Trophoblast cell (in vitro differentiated cells and primary cell): ENCODE measurements around the gene ZBTB37.
"Not testable (repeated sequence)": the region's sequence is repeated elsewhere in the genome, so short reads cannot be mapped to it uniquely, and the experiment has no call there.

Experiments used
- DNase-seq, 2 donors: peaks; one replicate each; pipeline ENCODE4 v3.0.0-alpha.2; 2016
- H2AFZ ChIP-seq: 2 replicates; pipeline ENCODE4 v1.6.1; 2013; ENCODE audit warnings: low read length, moderate library complexity, mild to moderate bottlenecking; ENCODE audit not compliant: insufficient read depth, poor library complexity
- H2AK5ac ChIP-seq: 2 replicates; pipeline ENCODE4 v1.6.1; 2013; ENCODE audit warnings: mild to moderate bottlenecking, low read length
- H2BK120ac ChIP-seq: 2 replicates; pipeline ENCODE4 v1.6.1; 2013; ENCODE audit warnings: low read length, mild to moderate bottlenecking, moderate library complexity; ENCODE audit not compliant: insufficient read depth, poor library complexity
- H2BK12ac ChIP-seq: 2 replicates; pipeline ENCODE4 v1.6.1; 2013; ENCODE audit warnings: mild to moderate bottlenecking, low read length, moderate library complexity
- H2BK5ac ChIP-seq: 2 replicates; pipeline ENCODE4 v1.6.1; 2013; ENCODE audit warnings: low read length, low read depth, moderate library complexity, mild to moderate bottlenecking; ENCODE audit not compliant: poor library complexity
- H3K14ac ChIP-seq: 2 replicates; pipeline ENCODE4 v1.6.1; 2013; ENCODE audit warnings: mild to moderate bottlenecking, low read length
- H3K18ac ChIP-seq: 2 replicates; pipeline ENCODE4 v1.6.1; 2013; ENCODE audit warnings: mild to moderate bottlenecking, low read length
- H3K23ac ChIP-seq: 2 replicates; pipeline ENCODE4 v1.6.1; 2013; ENCODE audit warnings: low read length
- H3K27ac ChIP-seq: 2 replicates; pipeline ENCODE4 v1.5.1; 2013; ENCODE audit warnings: low read depth, mild to moderate bottlenecking, inconsistent platforms, low read length, moderate library complexity
- H3K27me3 ChIP-seq: 2 replicates; pipeline ENCODE4 v1.6.1; 2013; ENCODE audit warnings: inconsistent platforms, mild to moderate bottlenecking, low read length, moderate library complexity; ENCODE audit not compliant: insufficient read depth
- H3K36me3 ChIP-seq, 2 experiments: 1 replicate in 1 of 2; 2 replicates in 1 of 2; pipeline ENCODE4 v1.6.1; 2013; ENCODE audit warnings: low read length in 2 of 2, mild to moderate bottlenecking in 2 of 2, moderate library complexity in 1 of 2; ENCODE audit not compliant: insufficient read depth in 2 of 2, control insufficient read depth in 1 of 2
- H3K4ac ChIP-seq: 2 replicates; pipeline ENCODE4 v1.6.1; 2013; ENCODE audit warnings: low read depth, mild to moderate bottlenecking, low read length, moderate library complexity
- H3K4me1 ChIP-seq, 2 experiments: 1 replicate in 1 of 2; 2 replicates in 1 of 2; pipeline ENCODE4 v1.6.1; 2013; ENCODE audit warnings: low read length in 2 of 2, mild to moderate bottlenecking in 2 of 2, moderate library complexity in 1 of 2; ENCODE audit not compliant: insufficient read depth in 2 of 2, control insufficient read depth in 1 of 2
- H3K4me2 ChIP-seq: 2 replicates; pipeline ENCODE4 v1.6.1; 2013; ENCODE audit warnings: inconsistent platforms, mild to moderate bottlenecking, low read length, moderate library complexity
- H3K4me3 ChIP-seq: 2 replicates; pipeline ENCODE4 v1.5.1; 2013; ENCODE audit warnings: mild to moderate bottlenecking, low read depth, low read length, inconsistent platforms
- H3K79me1 ChIP-seq: one replicate; pipeline ENCODE4 v1.6.1; 2013; ENCODE audit warnings: low read length
- H3K79me2 ChIP-seq: 2 replicates; pipeline ENCODE4 v1.6.1; 2013; ENCODE audit warnings: low read length, mild to moderate bottlenecking; ENCODE audit not compliant: control insufficient read depth, insufficient read depth, poor library complexity
- H3K9ac ChIP-seq: 2 replicates; pipeline ENCODE4 v1.6.1; 2013; ENCODE audit warnings: mild to moderate bottlenecking, low read length
- H3K9me3 ChIP-seq: 2 replicates; pipeline ENCODE4 v1.6.1; 2013; ENCODE audit warnings: low read depth, mild to moderate bottlenecking, control low read depth, inconsistent platforms, low read length; ENCODE audit not compliant: insufficient read depth
- H4K12ac ChIP-seq: 2 replicates; pipeline ENCODE4 v1.6.1; 2013; ENCODE audit warnings: low read depth, mild to moderate bottlenecking, low read length, moderate library complexity
- H4K8ac ChIP-seq: 2 replicates; pipeline ENCODE4 v1.6.1; 2013; ENCODE audit warnings: low read depth, mild to moderate bottlenecking, low read length, moderate library complexity
- H4K91ac ChIP-seq: one replicate; pipeline ENCODE4 v1.6.1; 2013; ENCODE audit warnings: low read depth, mild to moderate bottlenecking, low read length, moderate library complexity
- WGBS: extraction: QIAGEN DNeasy Blood & Tissue Kit; methylation state at CpG from one replicate; pipeline ENCODE4 v1.1.7; 2013; ENCODE audit warnings: missing lambda C conversion rate; ENCODE audit not compliant: insufficient read length, insufficient coverage; ENCODE audit errors: extremely low coverage; 5-methylcytosine and 5-hydroxymethylcytosine counted together

The ZBTB37 gene

DNA sequence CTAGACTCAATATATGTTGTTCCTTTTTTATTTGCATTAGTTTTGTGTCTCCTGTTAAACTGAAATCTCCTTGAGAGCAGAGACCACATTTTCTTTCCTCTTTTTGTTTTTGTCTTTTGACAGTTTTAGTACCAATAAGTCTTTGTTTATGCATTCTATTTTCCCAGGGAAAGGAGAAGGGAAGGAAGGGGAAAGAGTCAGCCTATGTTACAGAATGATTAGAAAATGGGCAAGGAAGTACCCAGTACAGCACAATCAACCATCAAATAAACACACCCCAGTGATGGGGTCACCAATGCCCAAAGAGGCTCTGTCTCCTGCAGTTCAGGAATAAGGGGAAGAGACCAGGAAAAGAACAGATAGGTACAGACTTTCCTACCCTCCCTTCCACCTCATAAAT lies 10.1 kb downstream of the ZBTB37 start:
- Histone ChIP-seq H3K36me3 (peaks cover 3 to 7% of the 10 kb centered on the region in 2 experiments), H3K4ac (no peak overlapping the region), H2AFZ (no peak overlapping the region), H3K14ac (no peak overlapping the region), H3K18ac (no peak overlapping the region), H2BK120ac (no peak overlapping the region), H3K4me1 (no peaks in the 10 kb centered on the region), H3K9ac (no peak overlapping the region), H3K79me1 (no peaks in the 10 kb centered on the region), H3K27me3 (no peaks in the 10 kb centered on the region), H4K91ac (no peak overlapping the region), H3K4me2 (no peak overlapping the region), H3K27ac (no peak overlapping the region), H4K12ac (no peak overlapping the region), H3K9me3 (no peaks in the 10 kb centered on the region), H3K4me3 (no peak overlapping the region), H3K23ac (no peak overlapping the region), H3K79me2 (no peaks in the 10 kb centered on the region), H2AK5ac (no peak overlapping the region), H4K8ac (no peak overlapping the region), H2BK5ac (no peak overlapping the region), H2BK12ac (no peak overlapping the region)
- no peak for DNase-seq

DNA sequence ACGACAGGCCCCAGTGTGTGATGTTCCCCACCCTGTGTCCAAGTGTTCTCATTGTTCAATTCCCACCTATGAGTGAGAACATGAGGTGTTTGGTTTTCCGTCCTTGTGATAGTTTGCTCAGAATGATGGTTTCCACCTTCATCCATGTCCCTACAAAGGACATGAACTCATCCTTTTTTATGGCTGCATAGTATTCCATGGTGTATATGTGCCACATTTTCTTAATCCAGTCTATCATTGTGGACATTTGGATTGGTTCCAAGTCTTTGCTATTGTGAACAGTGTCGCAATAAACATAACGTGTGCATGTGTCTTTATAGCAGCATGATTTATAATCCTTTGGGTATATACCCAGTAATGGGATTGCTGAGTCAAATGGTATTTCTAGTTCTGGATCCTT lies 12.9 kb downstream of the ZBTB37 start:
- WGBS, result no CpG with 5 or more reads among the region's 4 CpGs
- H3K27ac ChIP-seq, H3K4me2 ChIP-seq, H4K91ac ChIP-seq, H3K27me3 ChIP-seq, H2AFZ ChIP-seq, H3K18ac ChIP-seq, DNase-seq, H4K12ac ChIP-seq, H3K14ac ChIP-seq, H2BK120ac ChIP-seq, H3K9ac ChIP-seq, H3K23ac ChIP-seq, H3K4me1 ChIP-seq, H2AK5ac ChIP-seq, H3K79me2 ChIP-seq, H2BK12ac ChIP-seq, H2BK5ac ChIP-seq, H4K8ac ChIP-seq, H3K79me1 ChIP-seq, H3K9me3 ChIP-seq, H3K36me3 ChIP-seq, H3K4ac ChIP-seq, H3K4me3 ChIP-seq: not testable (repeated sequence)

DNA sequence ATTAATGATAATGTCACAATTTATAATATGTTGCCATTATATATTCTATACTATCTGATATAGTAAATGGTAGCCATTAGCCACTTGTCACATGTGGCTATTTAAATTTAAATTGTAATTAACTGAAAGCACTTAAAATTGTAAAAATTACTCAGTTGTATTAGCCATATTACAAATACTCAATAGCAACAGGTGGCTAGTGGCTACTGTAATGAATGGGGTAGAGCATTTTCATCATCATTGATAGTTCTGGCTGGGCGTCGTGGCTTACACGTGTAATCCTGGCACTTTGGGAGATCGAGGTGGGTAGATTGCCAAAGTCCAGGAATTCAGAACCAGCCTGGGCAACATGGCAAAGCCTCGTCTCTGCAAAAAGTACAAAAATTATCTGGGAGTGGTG lies 16.5 kb downstream of the ZBTB37 start:
- no peaks in the 10 kb centered on the region for H3K27me3 ChIP-seq
- H4K91ac ChIP-seq, result no peak overlapping the region
- H3K4ac ChIP-seq, result no peak overlapping the region
- H3K18ac ChIP-seq, result no peak overlapping the region
- H2AFZ ChIP-seq, result no peak overlapping the region
- no peaks in the 10 kb centered on the region for H3K79me2 ChIP-seq
- no peak overlapping the region for H4K8ac ChIP-seq
- no peaks in the 10 kb centered on the region for H3K4me1 ChIP-seq
- H3K36me3 ChIP-seq, result peaks cover 7 to 8% of the 10 kb centered on the region in 2 experiments
- H3K4me2 ChIP-seq, result no peak overlapping the region
- no peak overlapping the region for H4K12ac ChIP-seq
- H3K14ac ChIP-seq, result no peak overlapping the region
- H2BK12ac ChIP-seq, result no peak overlapping the region
- H3K27ac ChIP-seq, result no peak overlapping the region
- H2AK5ac ChIP-seq, result no peak overlapping the region
- no peak overlapping the region for H2BK5ac ChIP-seq
- no peak for DNase-seq
- no peak overlapping the region for H3K9ac ChIP-seq
- no peak overlapping the region for H3K4me3 ChIP-seq
- H2BK120ac ChIP-seq, result no peak overlapping the region
- H3K79me1 ChIP-seq, result no peaks in the 10 kb centered on the region
- no peak overlapping the region for H3K23ac ChIP-seq
- no CpG with 5 or more reads among the region's 5 CpGs for WGBS
- no peaks in the 10 kb centered on the region for H3K9me3 ChIP-seq

DNA sequence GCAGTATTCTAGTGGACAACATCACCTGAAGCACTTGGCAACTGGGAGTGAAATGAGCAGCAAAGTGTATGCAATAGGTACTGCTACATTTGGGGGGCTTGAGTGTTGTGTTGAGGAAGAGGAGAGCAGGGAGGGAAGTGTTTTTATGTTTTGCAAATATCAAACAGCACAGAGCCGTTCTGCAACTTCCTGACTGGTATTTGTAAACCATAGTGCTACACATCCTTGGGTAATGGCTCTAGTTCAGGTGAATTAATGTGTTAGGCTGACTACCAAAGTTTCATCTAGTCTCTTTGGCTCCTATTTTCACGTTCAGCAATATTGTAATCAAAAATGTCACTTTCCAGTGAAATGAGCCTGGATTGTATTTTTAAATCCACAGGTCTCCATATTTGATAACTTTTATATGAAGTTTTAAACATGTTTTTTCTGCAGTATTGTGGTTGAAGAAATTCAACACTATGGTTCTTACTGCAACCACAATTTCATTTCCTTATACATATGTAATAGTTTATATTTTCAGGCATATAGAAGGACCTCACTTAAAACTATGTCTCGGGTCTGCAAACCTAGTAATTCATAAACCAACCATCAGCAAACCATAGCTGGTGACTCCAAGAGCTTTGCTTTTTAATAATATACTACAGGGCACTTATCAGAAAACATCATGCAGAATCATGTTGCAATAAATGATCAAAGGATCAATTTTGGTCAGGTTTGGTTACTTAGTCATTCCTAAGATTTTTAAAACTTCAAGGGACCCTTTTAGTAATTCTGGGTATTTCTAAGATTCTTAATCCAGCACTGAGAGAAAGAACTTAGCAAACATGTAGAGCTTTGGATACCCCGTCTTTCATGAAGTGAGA lies 18.8 kb downstream of the ZBTB37 start:
- H3K4me2 ChIP-seq, result no peak overlapping the region
- H4K8ac ChIP-seq, result no peak overlapping the region
- H2BK120ac ChIP-seq, result no peak overlapping the region
- no peak overlapping the region for H3K23ac ChIP-seq
- no peak overlapping the region for H2AK5ac ChIP-seq
- no peak overlapping the region for H3K9ac ChIP-seq
- no peak overlapping the region for H2AFZ ChIP-seq
- H3K36me3 ChIP-seq, result peaks cover 7 to 8% of the 10 kb centered on the region in 2 experiments
- no peak for DNase-seq
- no peak overlapping the region for H4K91ac ChIP-seq
- no peak overlapping the region for H3K14ac ChIP-seq
- H4K12ac ChIP-seq, result no peak overlapping the region
- no peak overlapping the region for H2BK5ac ChIP-seq
- H3K79me2 ChIP-seq, result no peaks in the 10 kb centered on the region
- H3K27me3 ChIP-seq, result no peaks in the 10 kb centered on the region
- H2BK12ac ChIP-seq, result no peak overlapping the region
- no CpG with 5 or more reads among the region's 4 CpGs for WGBS
- H3K27ac ChIP-seq, result no peak overlapping the region
- H3K9me3 ChIP-seq, result no peaks in the 10 kb centered on the region
- no peaks in the 10 kb centered on the region for H3K4me1 ChIP-seq
- no peak overlapping the region for H3K4me3 ChIP-seq
- H3K18ac ChIP-seq, result no peak overlapping the region
- no peaks in the 10 kb centered on the region for H3K79me1 ChIP-seq
- no peak overlapping the region for H3K4ac ChIP-seq
